Superior temporal gyrus (tissue), 1 donor: ENCODE measurements around the gene PLCB1.
A peak's percentile ranks its signal among the peaks of the same experiment; 100 is the strongest.

ENCODE experiments used
- DNase-seq: peaks from one replicate; pipeline ENCODE4 v3.0.0-alpha.2; 2016; ENCODE audit errors: extremely low spot score

PLCB1 gene

GRCh38 chr20:8301655-8302054 is 169.6 kb downstream of the PLCB1 start:
- no peak for DNase-seq

- DNase-seq: no peak
Observed at GRCh38 chr20:8303651-8304050, 171.6 kb downstream of the PLCB1 start.

- DNase-seq: no peak
Observed at GRCh38 chr20:8304124-8304816, 172.2 kb downstream of the PLCB1 start.

GRCh38 chr20:8305449-8305978 is 173.4 kb downstream of the PLCB1 start:
- DNase-seq: peak; percentile 64

GRCh38 chr20:8306937-8307336 is 174.9 kb downstream of the PLCB1 start:
- no peak for DNase-seq

- peak; percentile 76 for DNase-seq
Observed at GRCh38 chr20:8309634-8310033, 177.6 kb downstream of the PLCB1 start.

- no peak for DNase-seq
Observed at GRCh38 chr20:8310618-8311017, 178.6 kb downstream of the PLCB1 start.

GRCh38 chr20:8313073-8313472 is 181.0 kb downstream of the PLCB1 start:
- no peak for DNase-seq

GRCh38 chr20:8315639-8316573 is 183.8 kb downstream of the PLCB1 start:
- DNase-seq: no peak

- DNase-seq: no peak
Observed at GRCh38 chr20:8317448-8317847, 185.4 kb downstream of the PLCB1 start.

- DNase-seq: no peak
Observed at GRCh38 chr20:8318965-8319625, 187.0 kb downstream of the PLCB1 start.

- DNase-seq: no peak
Observed at GRCh38 chr20:8320306-8320705, 188.2 kb downstream of the PLCB1 start.

- DNase-seq: no peak
Observed at GRCh38 chr20:8321001-8321400, 188.9 kb downstream of the PLCB1 start.

GRCh38 chr20:8322662-8323217 is 190.7 kb downstream of the PLCB1 start:
- no peak for DNase-seq

- DNase-seq: no peak
Observed at GRCh38 chr20:8326191-8326590, 194.1 kb downstream of the PLCB1 start.

GRCh38 chr20:8326899-8327298 is 194.8 kb downstream of the PLCB1 start:
- no peak for DNase-seq

- no peak for DNase-seq
Observed at GRCh38 chr20:8328189-8328588, 196.1 kb downstream of the PLCB1 start.

- peak; percentile 53 for DNase-seq
Observed at GRCh38 chr20:8330319-8330784, 198.3 kb downstream of the PLCB1 start.

- no peak for DNase-seq
Observed at GRCh38 chr20:8330785-8331695, 199.0 kb downstream of the PLCB1 start.

- DNase-seq: no peak
Observed at GRCh38 chr20:8331740-8332412, 199.8 kb downstream of the PLCB1 start.
